HEK293 (cell line): ENCODE measurements around the gene ABCG4.
A peak's percentile ranks its signal among the peaks of the same experiment; 100 is the strongest.

Experiments
- ATF2 ChIP-seq: fragments of 450-650 bp; formaldehyde crosslinking; IDR thresholded peaks from 2 replicates; pipeline ENCODE4 v1.5.1; 2016; ENCODE audit warnings: missing biosample characterization, missing genetic modification characterization, low read depth
- BCL11B ChIP-seq: fragments of 450-650 bp; formaldehyde crosslinking; IDR thresholded peaks from 2 replicates; pipeline ENCODE4 v1.5.1; 2016; ENCODE audit warnings: low read depth, missing biosample characterization, missing genetic modification characterization
- FEZF1 ChIP-seq: fragments of 450-650 bp; formaldehyde crosslinking; IDR thresholded peaks from 2 replicates; pipeline ENCODE4 v1.5.1; 2016; ENCODE audit warnings: missing biosample characterization, missing genetic modification characterization
- HOXA7 ChIP-seq: sonication (generic); formaldehyde crosslinking; IDR thresholded peaks from 2 replicates; pipeline ENCODE4 v1.8.1; 2022; ENCODE audit warnings: missing genetic modification reagents, borderline replicate concordance
- IKZF3 ChIP-seq: fragments of 450-650 bp; IDR thresholded peaks from 2 replicates; pipeline ENCODE4 v1.5.0; 2018; ENCODE audit warnings: missing biosample characterization, mild to moderate bottlenecking, missing genetic modification characterization, moderate library complexity
- KLF16 ChIP-seq: fragments of 450-650 bp; formaldehyde crosslinking; IDR thresholded peaks from 2 replicates; pipeline ENCODE4 v1.5.1; 2017; ENCODE audit warnings: missing biosample characterization, missing genetic modification characterization
- KLF9 ChIP-seq: fragments of 450-650 bp; formaldehyde crosslinking; IDR thresholded peaks from 2 replicates; pipeline ENCODE4 v1.5.1; 2016; ENCODE audit warnings: missing biosample characterization, missing genetic modification characterization, low read depth
- MEIS1 ChIP-seq: sonication (generic); formaldehyde crosslinking; IDR thresholded peaks from 2 replicates; pipeline ENCODE4 v1.8.1; 2022; ENCODE audit warnings: missing genetic modification reagents, mild to moderate bottlenecking, borderline replicate concordance
- OVOL3 ChIP-seq: fragments of 450-650 bp; formaldehyde crosslinking; IDR thresholded peaks from 2 replicates; pipeline ENCODE4 v1.5.1; 2016; ENCODE audit warnings: missing biosample characterization, missing genetic modification characterization
- SP2 ChIP-seq: fragments of 450-650 bp; formaldehyde crosslinking; IDR thresholded peaks from 2 replicates; pipeline ENCODE4 v1.5.1; 2016; ENCODE audit warnings: missing biosample characterization, missing genetic modification characterization
- SP7 ChIP-seq: fragments of 450-650 bp; formaldehyde crosslinking; IDR thresholded peaks from 2 replicates; pipeline ENCODE4 v1.5.1; 2016; ENCODE audit warnings: missing biosample characterization, missing genetic modification characterization
- YY2 ChIP-seq: fragments of 450-650 bp; formaldehyde crosslinking; IDR thresholded peaks from 2 replicates; pipeline ENCODE4 v1.5.1; 2016; ENCODE audit warnings: missing biosample characterization, missing genetic modification characterization
- ZBTB11 ChIP-seq: fragments of 450-650 bp; formaldehyde crosslinking; conservative IDR thresholded peaks from 2 replicates; pipeline ENCODE4 v1.5.1; 2016; ENCODE audit warnings: low read depth, missing biosample characterization, missing genetic modification characterization
- ZBTB20 ChIP-seq: fragments of 450-650 bp; formaldehyde crosslinking; IDR thresholded peaks from 2 replicates; pipeline ENCODE4 v1.5.1; 2016; ENCODE audit warnings: missing biosample characterization, missing genetic modification characterization
- ZNF132 ChIP-seq: fragments of 450-650 bp; formaldehyde crosslinking; IDR thresholded peaks from 2 replicates; pipeline ENCODE4 v1.5.1; 2017; ENCODE audit warnings: missing biosample characterization, missing genetic modification characterization, borderline replicate concordance
- ZNF169 ChIP-seq: fragments of 450-650 bp; formaldehyde crosslinking; IDR thresholded peaks from 2 replicates; pipeline ENCODE4 v1.5.1; 2016; ENCODE audit warnings: missing biosample characterization, missing genetic modification characterization
- ZNF214 ChIP-seq: fragments of 450-650 bp; formaldehyde crosslinking; IDR thresholded peaks from 2 replicates; pipeline ENCODE4 v1.5.1; 2017; ENCODE audit warnings: missing biosample characterization, mild to moderate bottlenecking, missing genetic modification characterization, borderline replicate concordance
- ZNF354C ChIP-seq: fragments of 450-650 bp; formaldehyde crosslinking; IDR thresholded peaks from 2 replicates; pipeline ENCODE4 v1.5.1; 2016; ENCODE audit warnings: missing biosample characterization, missing genetic modification characterization, low read depth, borderline replicate concordance
- ZNF37A ChIP-seq: fragments of 450-650 bp; IDR thresholded peaks from 2 replicates; pipeline ENCODE4 v1.5.1; 2018; ENCODE audit warnings: missing biosample characterization, missing genetic modification characterization
- ZNF394 ChIP-seq: fragments of 450-650 bp; formaldehyde crosslinking; IDR thresholded peaks from 2 replicates; pipeline ENCODE4 v1.5.1; 2016; ENCODE audit warnings: missing biosample characterization, missing genetic modification characterization, mild to moderate bottlenecking, moderate library complexity, borderline replicate concordance
- ZNF423 ChIP-seq: fragments of 450-650 bp; formaldehyde crosslinking; IDR thresholded peaks from 2 replicates; pipeline ENCODE4 v1.5.1; 2016; ENCODE audit warnings: missing biosample characterization, missing genetic modification characterization
- ZNF513 ChIP-seq: fragments of 450-650 bp; IDR thresholded peaks from 2 replicates; pipeline ENCODE4 v1.5.1; 2018; ENCODE audit warnings: missing biosample characterization, missing genetic modification characterization
- ZNF549 ChIP-seq: fragments of 450-650 bp; IDR thresholded peaks from 2 replicates; pipeline ENCODE4 v1.5.1; 2018; ENCODE audit warnings: missing biosample characterization, missing genetic modification characterization, mild to moderate bottlenecking, inconsistent platforms, moderate library complexity
- ZSCAN30 ChIP-seq: fragments of 450-650 bp; IDR thresholded peaks from 2 replicates; pipeline ENCODE4 v1.5.1; 2018; ENCODE audit warnings: missing biosample characterization, mild to moderate bottlenecking, missing genetic modification characterization, moderate library complexity
- ZSCAN5A ChIP-seq: fragments of 450-650 bp; formaldehyde crosslinking; IDR thresholded peaks from 2 replicates; pipeline ENCODE4 v1.5.1; 2016; ENCODE audit warnings: missing biosample characterization, missing genetic modification characterization
- TF ChIP-seq, protein P1 (sequence below): fragments of 450-650 bp; formaldehyde crosslinking; IDR thresholded peaks from 2 replicates; pipeline ENCODE4 v1.5.1; 2017; ENCODE audit warnings: missing biosample characterization, missing genetic modification characterization
- TF ChIP-seq, protein P2 (sequence below): sonication (generic); formaldehyde crosslinking; IDR thresholded peaks from 2 replicates; pipeline ENCODE4 v1.8.1; 2022; ENCODE audit warnings: mild to moderate bottlenecking, moderate library complexity, missing genetic modification reagents

Gene ABCG4

DNA sequence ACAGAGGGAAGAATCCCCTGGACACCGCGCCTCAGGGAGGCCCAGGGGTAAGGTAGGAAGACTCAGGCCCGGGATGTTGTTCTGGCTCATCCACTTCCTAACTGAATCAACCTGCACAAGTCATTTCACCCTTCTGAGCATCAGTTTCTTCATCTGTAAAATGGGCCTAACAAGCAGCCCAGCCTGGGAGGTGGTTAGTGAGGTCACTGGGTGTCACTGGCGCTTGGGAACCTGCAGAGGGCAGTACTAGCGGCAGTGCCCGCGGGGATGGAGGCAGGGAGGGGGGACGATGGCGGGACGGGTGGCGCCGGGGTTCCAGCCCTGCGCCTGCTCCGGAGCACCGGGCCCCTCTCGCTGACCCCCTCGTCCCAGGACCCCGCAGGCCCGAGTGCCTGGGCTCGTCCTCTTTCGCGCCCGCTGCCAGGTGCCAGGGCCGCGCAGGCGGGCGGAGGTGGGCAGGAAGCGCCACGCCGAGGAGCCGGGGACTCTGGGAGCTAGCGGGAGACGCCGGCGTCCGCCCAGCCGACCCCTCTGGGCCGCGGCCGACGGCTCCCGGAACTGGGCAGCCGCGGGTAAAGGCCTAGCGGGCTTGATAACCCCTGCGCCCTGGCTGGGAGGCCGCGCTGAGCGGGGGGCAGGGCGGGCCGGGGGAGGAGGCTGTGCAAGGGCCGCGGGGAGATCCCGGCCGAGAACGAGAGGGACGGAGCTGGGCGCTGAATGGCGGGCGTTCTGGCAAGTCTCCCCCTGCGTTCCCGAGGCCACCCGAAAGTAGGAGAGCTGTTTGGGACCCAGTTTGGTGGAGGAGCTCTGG lies 19.8 kb downstream of the ABCG4 start, which contains the start of gene NLRX1 (continued):
- TF ChIP-seq ZNF513 (tag by site-specific recombination) = no peak
- TF ChIP-seq ZNF394 (tag by site-specific recombination) = peak; percentile 59; the same call in 1 of the 2 replicates
- peak; percentile 58; the same call in 1 of the 2 replicates for TF ChIP-seq ZNF423
- TF ChIP-seq HOXA7 (CRISPR knock-in tag) = no peak
- no peak for TF ChIP-seq ZNF214
- peak; percentile 38; the same call in 1 of the 2 replicates for TF ChIP-seq BCL11B
- no peak; the same call in 1 of the 2 replicates for TF ChIP-seq ZSCAN5A
- peak; percentile 63 for TF ChIP-seq YY2 (tag by site-specific recombination)
- TF ChIP-seq, protein P1, sequence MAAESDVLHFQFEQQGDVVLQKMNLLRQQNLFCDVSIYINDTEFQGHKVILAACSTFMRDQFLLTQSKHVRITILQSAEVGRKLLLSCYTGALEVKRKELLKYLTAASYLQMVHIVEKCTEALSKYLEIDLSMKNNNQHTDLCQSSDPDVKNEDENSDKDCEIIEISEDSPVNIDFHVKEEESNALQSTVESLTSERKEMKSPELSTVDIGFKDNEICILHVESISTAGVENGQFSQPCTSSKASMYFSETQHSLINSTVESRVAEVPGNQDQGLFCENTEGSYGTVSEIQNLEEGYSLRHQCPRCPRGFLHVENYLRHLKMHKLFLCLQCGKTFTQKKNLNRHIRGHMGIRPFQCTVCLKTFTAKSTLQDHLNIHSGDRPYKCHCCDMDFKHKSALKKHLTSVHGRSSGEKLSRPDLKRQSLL (tag by site-specific recombination) = no peak
- TF ChIP-seq IKZF3 (tag by site-specific recombination) = no peak
- no peak for TF ChIP-seq ZNF354C
- no peak for TF ChIP-seq ZNF132
- no peak for TF ChIP-seq ZNF37A (tag by site-specific recombination)
- no peak for TF ChIP-seq MEIS1
- no peak for TF ChIP-seq SP2
- TF ChIP-seq FEZF1 (tag by site-specific recombination) = no peak
- TF ChIP-seq KLF9 (tag by site-specific recombination) = no peak
- TF ChIP-seq SP7 (tag by site-specific recombination) = peak; percentile 84
- TF ChIP-seq, protein P2, sequence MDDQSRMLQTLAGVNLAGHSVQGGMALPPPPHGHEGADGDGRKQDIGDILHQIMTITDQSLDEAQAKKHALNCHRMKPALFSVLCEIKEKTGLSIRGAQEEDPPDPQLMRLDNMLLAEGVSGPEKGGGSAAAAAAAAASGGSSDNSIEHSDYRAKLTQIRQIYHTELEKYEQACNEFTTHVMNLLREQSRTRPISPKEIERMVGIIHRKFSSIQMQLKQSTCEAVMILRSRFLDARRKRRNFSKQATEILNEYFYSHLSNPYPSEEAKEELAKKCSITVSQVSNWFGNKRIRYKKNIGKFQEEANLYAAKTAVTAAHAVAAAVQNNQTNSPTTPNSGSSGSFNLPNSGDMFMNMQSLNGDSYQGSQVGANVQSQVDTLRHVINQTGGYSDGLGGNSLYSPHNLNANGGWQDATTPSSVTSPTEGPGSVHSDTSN = no peak
- no peak for TF ChIP-seq ZNF549 (tag by site-specific recombination)
- TF ChIP-seq ATF2 (tag by site-specific recombination) = peak; percentile 81
- peak; percentile 58; the same call in 1 of the 2 replicates for TF ChIP-seq KLF16 (tag by site-specific recombination)
- TF ChIP-seq ZBTB11 (tag by site-specific recombination) = no peak
- TF ChIP-seq ZBTB20 (tag by site-specific recombination) = peak; percentile 56; the same call in 1 of the 2 replicates
- TF ChIP-seq OVOL3 (tag by site-specific recombination) = no peak
- TF ChIP-seq ZNF169 (tag by site-specific recombination) = no peak
- peak; percentile 94 for TF ChIP-seq ZSCAN30 (tag by site-specific recombination)
